ENCODE results near the gene KCNC4.

KCNC4 gene

DNA sequence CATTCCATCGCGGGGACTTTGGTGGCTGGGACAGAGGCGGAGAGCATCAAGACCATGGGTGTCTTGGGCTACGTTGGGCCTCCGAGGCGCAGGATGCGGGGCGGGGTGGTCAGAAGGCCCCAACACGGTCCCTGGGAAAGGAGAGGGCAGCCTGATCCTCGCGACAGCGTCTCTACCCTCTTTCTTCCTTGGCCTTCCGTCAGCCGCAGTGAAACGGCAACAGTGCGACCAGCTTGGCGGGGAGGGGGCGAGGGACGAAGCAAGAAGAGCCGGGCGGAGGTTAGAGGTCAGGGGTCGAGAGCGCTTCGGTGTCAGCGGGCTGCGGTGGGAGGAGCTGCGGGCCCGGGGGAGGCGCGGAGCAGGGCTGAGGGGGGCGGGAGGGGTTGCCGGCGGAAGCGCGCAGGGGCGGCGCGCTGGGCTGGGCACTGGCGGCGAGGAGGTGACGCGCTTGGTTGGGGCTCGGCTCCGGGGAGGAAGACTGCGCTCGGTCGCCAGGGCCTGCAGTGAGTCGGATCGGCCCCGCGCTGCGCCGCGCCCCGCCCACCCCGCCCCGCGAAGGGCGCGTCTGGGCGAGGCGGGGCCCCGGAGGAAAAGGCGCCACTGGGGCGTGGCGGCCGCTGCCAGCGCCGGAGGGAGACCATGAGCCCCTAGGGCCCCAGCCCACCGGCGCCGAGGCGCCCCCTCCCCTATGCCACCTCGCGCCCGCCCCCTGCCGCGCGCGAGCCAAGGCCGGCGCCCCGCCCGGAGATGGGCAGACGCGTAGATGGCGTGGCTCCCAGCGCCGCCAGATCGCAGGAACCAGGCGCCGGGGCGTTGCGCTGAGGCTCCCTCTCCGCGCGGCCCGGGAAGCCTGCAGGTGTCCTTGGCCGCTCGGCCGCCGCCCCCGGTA is at the start of gene KCNC4:
TSS of gene KCNC4 (plus strand) at position 600 of the 889 bp plus-strand sequence. CDS start 1,186 bp downstream, outside the sequence.
- peak; percentile 75 for DNase-seq (ENCODE audit: low read depth)

DNA sequence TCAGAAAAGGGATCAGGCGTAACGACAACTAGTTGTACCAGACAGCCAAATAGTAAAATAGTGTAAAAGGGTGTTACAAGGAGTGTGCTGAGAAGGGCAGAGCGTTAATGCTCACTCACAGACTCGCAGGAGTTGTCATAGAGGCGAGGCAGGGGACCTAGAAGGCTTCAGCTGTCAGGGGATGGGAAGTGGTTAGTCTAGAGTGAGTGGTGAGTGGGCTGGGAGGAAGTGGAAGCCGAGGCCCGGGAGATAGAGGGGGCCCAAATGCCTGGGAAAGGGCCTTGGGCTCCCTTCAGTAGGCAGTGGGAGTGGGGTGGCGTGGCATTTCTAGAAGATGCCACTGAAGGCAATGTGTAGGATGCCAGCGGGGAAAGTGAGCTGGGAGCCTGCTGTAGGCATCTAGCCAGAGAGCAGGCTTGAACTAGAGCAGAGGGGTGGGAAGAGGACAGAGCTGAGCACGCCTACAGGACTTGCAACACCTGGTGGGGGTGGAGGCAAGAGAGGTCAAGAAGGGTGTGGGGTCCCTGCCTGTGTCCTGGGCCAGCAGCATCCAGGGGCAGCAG is 49.5 kb upstream of the KCNC4 start:
- no peak for DNase-seq (ENCODE audit: low read depth)

DNA sequence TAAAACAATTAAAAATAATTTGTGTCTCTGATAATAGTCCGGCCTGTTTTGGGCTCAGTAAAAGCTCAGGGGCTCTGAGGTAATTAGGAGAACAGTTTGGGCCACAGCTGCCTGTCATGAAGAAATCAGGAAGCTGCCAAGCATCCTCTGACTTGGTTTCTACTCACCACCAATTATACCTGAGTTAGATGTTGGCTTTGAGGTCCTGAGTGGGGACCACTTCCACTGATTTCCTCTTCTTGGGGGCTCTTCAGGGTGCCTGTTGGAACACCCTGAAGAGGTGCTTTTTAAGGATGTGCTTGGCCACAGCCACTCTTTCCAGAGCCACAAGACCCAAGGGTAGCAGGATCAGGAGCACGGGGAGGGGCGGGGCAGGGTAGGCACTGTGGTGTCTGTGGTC is 48.9 kb upstream of the KCNC4 start:
- no peak for DNase-seq (ENCODE audit: low read depth)

DNA sequence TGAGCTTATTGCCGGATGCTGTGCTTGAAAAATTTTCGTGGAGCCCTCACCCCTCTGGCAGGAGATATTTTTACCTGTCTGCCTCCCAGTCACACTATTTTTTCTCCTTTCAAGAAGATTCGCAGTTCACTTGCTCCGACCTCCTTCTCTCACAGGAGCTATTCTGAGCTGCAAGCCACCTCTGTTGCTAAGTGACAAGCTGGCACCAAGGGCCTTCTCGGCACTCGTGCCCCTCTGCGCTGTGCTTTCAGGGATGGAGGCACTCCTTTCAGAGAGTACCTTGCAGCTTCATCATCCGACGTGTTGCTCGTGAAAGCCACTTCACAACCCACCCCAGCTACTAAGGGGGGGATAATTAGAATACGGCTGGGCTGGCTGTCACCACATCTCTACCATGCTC is 48.3 kb upstream of the KCNC4 start:
- DNase-seq (ENCODE audit: low read depth) = no peak

DNA sequence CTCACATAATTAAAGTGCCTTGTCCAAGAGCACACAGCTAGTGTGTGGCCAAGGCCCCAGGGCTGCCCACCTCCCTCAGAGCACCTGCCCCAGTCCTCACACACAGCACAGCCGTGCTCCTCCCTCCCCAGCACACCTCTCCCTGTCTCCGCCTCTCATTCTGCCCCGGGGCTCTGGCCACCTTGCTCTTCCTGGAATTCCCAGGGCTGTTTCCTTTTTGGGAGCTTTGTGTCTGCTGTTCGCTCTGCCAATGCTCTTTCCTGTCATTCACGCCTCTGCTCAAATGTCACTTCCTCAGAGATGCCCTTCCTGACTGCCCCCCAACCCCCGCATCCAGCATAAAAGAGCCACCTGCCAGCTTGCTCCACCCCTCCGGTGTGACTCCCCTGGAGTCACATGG is 46.5 kb upstream of the KCNC4 start:
- DNase-seq (ENCODE audit: low read depth) = no peak

DNA sequence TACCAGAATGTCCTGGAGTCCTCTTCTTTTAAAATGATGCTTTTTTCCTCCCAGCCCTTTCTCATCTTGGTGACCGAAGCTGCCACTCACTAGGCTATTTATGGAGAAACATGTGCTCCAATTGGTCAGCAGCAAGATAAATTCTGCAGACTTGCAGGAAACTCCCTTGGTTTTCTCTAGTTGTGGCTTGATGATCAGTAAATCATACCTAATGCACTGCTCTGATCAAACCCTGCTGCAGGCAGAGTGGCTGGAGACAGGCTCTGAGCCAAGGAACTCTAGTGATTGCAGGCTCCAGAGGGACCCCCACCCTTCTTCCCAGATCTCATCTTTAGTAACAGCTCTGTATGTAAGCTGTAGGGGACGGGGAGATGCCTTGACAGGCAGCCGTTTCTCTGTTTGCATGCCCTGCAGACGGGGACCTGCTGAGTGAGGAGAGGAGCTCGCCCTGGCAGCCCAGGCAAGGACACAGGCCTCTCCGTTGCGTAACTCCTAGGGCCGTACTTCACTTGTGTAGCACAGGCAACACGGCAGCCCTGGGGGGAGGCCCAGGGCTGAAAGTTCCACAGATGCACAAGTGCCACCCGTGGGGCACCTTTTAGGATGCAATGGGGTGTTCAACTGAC is 45.3 kb upstream of the KCNC4 start:
- DNase-seq (ENCODE audit: low read depth) = no peak

DNA sequence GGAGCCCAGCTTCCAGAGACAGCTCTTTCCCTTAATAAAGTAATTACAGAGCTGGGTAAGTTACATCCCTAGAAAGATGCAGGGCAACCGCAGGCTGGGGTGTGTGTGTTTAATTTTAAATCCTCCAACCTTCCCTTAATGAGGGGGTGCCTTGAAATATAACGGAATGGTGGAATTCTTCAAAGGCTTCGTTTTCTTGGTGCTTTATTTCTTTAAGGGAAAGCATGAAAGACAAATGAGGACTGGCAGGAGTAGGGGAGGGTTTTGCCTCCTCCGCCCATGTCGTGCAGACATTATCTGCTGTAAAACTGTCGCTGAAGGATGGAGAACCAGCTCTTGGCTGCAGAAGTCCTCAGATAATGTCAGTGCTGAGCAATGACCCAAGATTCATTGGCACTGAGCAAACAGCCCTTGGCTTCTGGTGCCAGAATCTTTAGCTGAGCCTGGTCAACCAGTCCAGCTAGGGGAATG is 44.3 kb upstream of the KCNC4 start:
- no peak for DNase-seq (ENCODE audit: low read depth)

DNA sequence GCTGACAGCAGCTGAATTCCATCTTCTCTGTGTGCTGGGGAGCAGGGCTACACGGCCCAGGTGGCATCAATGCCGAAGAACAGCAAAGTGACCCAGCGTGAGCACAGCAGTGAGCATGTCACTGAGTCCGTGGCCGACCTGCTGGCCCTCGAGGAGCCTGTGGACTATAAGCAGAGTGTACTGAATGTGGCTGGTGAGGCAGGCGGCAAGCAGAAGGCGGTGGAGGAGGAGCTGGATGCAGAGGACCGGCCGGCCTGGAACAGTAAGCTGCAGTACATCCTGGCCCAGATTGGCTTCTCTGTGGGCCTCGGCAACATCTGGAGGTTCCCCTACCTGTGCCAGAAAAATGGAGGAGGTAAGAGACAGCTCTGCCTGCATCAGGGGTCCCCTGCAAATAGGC is 43.3 kb upstream of the KCNC4 start:
- no peak for DNase-seq (ENCODE audit: low read depth)

DNA sequence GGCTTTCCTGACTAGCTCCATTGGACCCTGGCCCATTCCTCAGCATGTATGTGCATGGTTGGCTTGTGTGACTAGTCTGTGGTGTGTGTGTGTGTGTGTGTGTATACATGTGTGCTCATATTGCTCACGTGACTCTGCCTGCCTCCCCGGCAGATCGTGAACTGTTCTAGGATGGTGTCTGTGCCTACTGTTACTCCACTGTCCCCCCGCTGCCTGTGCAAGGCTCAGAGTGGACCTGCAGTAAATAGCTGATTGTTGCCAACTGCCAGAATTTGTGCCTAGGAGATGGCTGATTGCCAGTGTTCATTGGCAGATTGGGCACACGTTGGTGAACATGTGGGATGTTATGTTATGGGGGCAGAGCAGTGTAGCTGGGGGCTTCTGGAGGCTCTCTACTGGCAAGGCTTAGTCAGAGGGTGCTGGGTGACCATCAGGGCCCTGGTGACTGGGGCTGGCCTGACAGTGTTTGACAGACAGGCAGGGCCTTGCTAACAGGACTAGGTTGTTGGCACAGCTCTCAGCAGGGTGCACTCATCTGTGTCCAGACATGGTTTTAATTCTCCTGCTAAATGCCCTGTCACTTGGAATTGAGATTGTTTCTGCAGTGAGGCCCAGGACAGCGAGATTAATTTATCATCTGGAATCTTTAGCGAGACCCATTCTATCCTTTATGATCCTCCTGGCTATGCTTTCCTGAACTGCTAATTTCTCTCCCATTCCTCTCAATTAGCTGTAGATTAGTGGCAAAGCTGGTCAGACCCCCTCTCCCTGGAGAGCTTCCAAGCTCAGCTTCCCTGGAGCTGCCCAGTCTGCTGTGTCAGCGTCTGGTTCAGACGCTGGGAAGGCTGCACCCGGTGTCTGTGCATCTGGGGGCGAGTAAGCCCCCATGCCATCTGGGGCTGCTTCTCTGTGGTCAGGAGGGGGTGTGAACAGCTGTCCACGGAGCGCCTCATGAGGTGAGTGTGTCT is 39.1 kb upstream of the KCNC4 start:
- no peak for DNase-seq (ENCODE audit: low read depth)

DNA sequence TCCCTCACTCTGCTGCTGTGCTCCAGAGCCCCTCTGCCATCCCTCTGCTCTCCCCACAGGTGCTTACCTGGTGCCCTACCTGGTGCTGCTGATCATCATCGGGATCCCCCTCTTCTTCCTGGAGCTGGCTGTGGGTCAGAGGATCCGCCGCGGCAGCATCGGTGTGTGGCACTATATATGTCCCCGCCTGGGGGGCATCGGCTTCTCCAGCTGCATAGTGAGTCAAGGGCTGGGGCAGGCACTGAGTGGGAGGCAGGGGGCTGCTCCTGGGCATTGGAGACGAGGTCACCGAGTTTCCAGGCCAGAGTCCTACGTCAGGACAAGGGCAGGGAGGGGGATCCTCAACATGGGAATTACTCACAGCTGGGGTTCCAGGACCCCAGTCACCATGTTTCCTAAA is 38.1 kb upstream of the KCNC4 start:
- DNase-seq (ENCODE audit: low read depth) = no peak

DNA sequence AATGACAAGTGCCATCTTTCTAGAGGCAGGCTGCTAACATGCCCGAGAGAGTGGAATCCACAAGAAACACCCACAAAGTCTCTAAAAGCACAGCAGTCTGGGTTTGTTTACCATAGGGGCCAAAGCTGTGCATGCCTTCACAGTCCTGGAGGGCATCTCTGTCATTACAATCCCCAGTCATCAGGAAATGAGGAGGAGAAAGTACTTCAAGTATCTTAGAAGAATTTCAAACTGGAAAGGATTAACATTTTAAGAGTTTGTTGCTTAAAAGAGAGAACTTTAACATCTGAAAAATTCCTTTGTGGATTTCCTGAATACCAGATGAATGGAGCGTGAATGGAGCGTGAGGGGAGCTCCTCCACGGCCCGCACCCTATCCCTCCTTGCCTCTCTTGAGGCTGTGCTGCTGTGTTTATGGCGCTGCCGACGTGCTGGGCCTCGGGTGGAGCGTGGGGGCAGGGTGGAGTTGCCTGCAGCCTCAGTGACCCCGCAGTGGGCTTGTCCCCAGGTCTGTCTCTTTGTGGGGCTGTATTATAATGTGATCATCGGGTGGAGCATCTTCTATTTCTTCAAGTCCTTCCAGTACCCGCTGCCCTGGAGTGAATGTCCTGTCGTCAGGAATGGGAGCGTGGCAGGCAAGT is 36.5 kb upstream of the KCNC4 start:
- DNase-seq (ENCODE audit: low read depth) = no peak

DNA sequence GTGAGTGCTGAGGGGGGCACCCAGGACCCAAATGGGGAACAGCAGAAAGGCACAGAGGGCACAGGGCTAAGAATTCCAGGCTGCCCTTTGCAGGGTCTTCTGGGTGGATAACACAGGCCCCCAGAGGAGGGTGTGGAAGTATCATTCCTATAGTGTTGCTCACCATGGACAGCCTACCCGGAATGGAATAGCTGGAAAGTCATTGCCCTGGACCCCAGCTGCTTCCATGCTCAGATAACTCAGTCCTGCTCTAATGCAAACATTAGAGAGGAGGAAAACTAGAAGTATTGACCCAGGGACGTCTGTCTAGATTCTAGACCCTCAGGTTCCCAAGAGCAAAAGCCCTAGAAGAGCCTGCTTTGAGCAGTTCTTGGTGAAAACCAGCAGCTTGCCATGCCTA is 35.2 kb upstream of the KCNC4 start:
- DNase-seq (ENCODE audit: low read depth) = no peak

DNA sequence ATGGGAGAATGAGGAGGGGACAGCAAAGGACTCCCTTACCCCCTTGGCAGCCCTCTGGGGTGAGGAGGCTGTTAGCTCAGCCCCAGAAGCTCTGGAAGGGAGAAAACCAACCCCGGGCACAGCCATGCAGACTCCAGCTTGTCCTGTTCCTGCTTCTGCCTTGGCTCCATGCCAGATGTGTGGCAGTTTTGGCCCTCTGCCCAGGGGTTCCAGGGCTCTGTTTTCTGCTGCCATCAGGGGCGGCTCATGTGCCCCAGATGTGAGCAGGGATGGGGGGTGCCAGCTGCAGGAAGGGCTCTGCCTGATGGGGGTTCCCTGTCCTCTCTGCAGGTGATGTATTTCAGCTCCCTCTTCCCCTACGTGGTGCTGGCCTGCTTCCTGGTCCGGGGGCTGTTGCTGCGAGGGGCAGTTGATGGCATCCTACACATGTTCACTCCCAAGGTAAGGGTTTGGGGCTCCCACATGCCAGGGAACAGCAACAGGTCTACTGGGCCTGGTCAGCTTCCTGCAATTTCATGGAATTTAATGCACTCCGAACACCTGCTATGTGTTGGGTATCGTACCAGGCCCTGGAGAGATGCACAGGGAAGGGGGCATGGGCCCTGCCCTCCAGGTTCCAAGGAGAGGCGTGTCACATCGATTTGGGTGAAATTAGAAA is 33.7 kb upstream of the KCNC4 start:
- no peak for DNase-seq (ENCODE audit: low read depth)

DNA sequence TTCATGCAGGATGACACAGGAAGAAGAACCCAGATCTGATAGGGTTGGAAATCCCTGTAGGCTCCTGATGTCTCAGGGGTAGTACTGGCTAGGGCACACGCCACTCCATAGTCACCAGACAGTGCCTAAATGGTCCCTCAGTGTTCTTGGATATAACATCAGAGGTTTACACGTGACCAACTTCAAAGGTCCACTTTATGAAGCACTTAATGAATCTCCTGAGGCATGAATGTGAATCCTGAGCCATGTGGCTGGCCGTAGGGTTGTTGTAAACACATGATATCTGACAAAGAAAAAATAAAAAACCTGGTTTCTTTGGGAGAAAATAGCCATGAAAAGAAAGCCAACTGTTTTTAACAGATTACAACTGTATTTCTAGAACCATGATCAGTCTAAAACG is 32.3 kb upstream of the KCNC4 start:
- no peak for DNase-seq (ENCODE audit: low read depth)

DNA sequence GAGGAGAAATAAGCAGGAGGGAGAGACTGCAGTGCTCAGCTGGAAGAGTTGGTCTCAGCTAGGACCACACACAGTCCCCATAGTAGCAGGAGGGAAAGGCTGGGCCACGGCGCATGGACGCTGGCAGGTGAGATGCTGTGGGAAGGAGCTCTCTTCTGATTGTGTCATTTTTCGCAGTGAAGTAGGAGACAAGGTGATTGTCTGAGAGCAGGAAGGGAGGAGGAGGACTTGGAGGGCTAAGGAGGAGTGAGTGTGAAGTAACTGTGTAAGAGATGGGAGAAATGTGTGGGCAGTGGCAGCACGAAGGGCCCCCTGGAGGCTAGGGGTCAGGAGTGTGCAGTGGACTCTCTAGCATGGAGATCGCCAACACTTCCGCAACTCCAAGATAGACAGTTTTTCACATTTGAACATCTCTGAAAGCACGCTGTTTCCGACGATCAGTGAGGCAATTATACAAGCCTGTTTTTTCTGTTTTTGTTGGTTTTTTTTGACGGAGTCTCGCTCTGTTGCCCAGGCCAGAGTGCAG is 26.4 kb upstream of the KCNC4 start:
- DNase-seq (ENCODE audit: low read depth) = no peak

DNA sequence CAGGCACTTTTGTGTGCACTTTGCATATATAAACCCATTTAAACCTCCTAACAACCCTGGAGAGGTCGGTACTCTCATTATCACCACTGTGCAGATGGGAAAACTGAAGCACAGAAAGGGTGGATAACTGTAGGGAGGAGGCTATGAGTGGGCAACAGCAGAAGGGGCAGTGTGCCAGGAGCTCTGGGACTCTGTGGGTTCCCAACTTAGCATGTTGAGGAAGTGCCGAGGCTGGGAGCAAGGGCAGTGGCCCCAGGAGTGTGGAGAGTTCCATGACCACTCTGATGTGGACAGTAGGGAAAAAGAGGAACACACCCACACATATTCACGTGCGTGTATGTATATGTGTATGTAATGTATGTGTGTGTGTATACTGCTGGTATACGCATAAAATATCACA is 25.7 kb upstream of the KCNC4 start:
- DNase-seq (ENCODE audit: low read depth) = no peak

DNA sequence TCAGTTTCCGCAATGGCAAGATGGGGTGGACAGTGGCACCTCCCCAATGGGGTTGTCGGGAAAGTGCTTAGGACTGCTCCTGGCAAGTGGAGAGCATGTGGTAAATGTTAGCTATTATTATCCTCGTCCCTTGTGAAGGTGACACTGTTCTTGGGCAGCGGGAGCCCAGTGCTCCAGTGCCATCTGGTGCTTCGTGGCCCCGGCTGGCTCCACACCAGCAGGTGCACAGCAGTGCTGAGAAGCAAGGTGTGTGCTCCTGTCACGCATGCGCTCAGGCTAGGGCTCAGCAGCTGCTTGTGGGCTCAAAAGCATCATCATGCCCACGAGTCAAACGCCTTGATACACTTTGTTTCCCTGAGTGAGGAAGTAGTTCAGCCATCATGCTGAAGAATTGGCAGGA is 24.9 kb upstream of the KCNC4 start:
- no peak for DNase-seq (ENCODE audit: low read depth)

DNA sequence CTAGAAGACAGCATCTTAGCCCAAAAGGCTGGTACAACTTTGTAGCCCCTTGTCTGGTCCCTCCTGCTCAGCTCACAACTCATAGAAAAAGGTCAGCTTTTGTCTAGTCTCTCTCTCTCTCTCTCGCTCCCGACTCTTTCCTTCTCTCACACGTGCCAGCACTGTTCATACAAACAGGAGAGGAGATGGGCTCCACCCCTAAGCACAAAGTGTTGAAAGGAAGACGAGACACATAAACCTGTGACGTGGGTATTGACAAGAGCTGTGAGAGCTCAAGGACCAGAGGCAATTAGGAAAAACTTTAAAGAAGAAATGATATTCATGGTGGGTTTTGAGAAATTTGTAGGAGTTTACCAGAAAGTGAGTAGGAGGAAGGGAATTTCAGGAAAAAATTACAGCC is 23.6 kb upstream of the KCNC4 start:
- no peak for DNase-seq (ENCODE audit: low read depth)

DNA sequence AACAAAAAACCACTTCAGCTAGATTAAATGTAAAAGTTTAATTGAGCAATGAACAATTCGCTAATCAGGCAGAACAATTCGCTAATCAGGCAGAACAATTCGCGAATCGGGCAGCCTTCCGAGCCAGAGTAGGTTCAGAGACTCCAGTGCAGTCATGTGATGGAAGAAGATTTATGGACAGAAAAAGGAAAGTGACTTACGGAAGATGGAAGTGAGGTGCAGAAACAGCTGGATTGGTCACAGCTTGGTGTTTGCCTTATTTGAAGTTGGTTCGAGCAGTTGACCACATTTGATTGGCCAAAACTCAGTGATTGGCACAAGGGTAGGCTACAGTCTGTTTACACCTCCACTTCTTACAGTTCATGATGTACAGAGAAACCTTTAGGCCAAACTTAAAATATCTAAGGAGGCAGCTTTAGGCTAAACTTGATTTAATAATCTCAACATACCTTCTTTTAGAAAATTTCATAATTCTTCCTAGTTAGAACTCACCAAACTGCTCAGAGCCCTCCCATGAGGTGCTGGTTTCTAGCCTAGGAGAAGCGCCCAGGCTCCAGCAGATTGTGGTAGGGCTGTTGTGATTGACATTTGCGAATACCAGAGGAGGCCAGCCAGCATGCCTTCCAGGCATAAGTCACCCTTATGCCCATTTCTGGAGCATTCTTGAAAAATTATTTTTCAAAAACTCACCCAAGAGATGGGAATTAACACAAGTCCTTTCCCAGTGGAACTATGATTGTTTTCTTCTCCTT is 22.8 kb upstream of the KCNC4 start:
- DNase-seq (ENCODE audit: low read depth) = no peak

DNA sequence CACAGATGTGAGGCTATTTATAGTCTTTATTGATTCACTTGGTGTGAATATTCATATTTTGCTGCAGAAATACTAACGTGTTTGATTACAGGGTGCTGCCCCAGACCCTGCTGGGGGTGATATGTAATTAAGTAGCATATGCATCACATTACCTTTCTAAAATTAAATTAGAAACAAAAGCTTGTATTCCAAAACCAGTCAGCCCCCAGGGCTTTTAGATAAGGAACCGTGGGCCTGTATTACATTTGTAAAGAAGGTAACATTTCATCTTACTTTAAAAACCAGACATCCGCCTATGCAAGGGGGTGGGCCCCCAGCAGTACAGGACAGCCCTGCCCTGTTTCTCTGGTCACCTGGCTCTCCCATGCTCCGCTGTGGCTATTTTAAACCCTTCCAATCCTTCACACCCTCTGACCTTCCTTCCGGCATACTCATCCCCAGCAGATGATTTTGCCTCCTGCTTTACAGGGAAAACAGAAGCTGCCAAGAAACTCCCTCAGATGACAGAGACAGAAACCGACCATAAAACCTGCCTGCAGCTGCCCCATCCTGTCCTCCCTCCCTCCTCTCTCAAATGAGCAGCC is 22.0 kb upstream of the KCNC4 start:
- DNase-seq (ENCODE audit: low read depth) = no peak
